Ovary (tissue), 3 donors: Measurements from ENCODE around the gene HOXC4.

Source experiments
- CTCF ChIP-seq, 3 donors: fragments of 450-650 bp in 2 of 3; fragments of 200-600 bp in 1 of 3; IDR thresholded peaks; one replicate each; pipeline versions ENCODE4 v1.5.1 to v1.8.0; 2016 to 2022; ENCODE audit warnings: antibody characterized with exemption in 3 of 3, mild to moderate bottlenecking in 1 of 3
- EP300 ChIP-seq: sonication (generic); formaldehyde crosslinking; IDR thresholded peaks from one replicate; pipeline ENCODE4 v1.6.1; 2017; ENCODE audit warnings: antibody characterized with exemption
- POLR2A ChIP-seq: fragments of 450-650 bp; IDR thresholded peaks from one replicate; pipeline ENCODE4 v1.6.1; 2017; ENCODE audit warnings: antibody characterized with exemption, mild to moderate bottlenecking, moderate library complexity
- donor health status: DM: no; HTN: no; CAD: no.

- no peak for TF ChIP-seq EP300
- TF ChIP-seq POLR2A, result no peak
- TF ChIP-seq CTCF (IDR thresholded peaks at IDR 0.05), result no peak
Measured at GRCh38 chr12:54004063-54004840, 49.4 kb upstream of the HOXC4 start.
